Neural cell (in vitro differentiated cells): ENCODE data around the gene CCDC158. TPM values are rescaled to one million over a fixed set of nuclear protein-coding genes. Genes with fewer than 3 reads are reported as not detected.
A peak's percentile ranks its signal among the peaks of the same experiment; 100 is the strongest.

ENCODE experiments used
- H2AFZ ChIP-seq: fragments of 200-600, 300-800 bp; sonication (generic), shearing (Covaris generic); 2 replicates; pipeline ENCODE4 v1.6.0; 2014; ENCODE audit warnings: low read depth, mild to moderate bottlenecking, antibody characterized with exemption, low read length, moderate library complexity
- H3F3A ChIP-seq: fragments of 200-600 bp; shearing (Covaris generic); 2 replicates; pipeline ENCODE4 v1.6.1; 2016; ENCODE audit warnings: mild to moderate bottlenecking, moderate library complexity, mixed read lengths, antibody characterized with exemption, low read length; ENCODE audit not compliant: insufficient read depth, poor library complexity, severe bottlenecking
- H3K27ac ChIP-seq: fragments of 200-600, 300-800 bp; sonication (generic), shearing (Covaris generic); 2 replicates; pipeline ENCODE4 v1.5.1; 2014; ENCODE audit warnings: mild to moderate bottlenecking, low read length, moderate library complexity
- H3K27me3 ChIP-seq: fragments of 300-800, 200-600 bp; sonication (generic), shearing (Covaris generic); 2 replicates; pipeline ENCODE4 v1.6.0; 2014; ENCODE audit warnings: mild to moderate bottlenecking, low read depth, low read length, moderate library complexity; ENCODE audit not compliant: insufficient read depth
- H3K36me3 ChIP-seq: fragments of 300-800, 200-600 bp; sonication (generic), shearing (Covaris generic); 2 replicates; pipeline ENCODE4 v1.5.1; 2014; ENCODE audit warnings: mild to moderate bottlenecking, antibody characterized with exemption, low read length, moderate library complexity; ENCODE audit not compliant: insufficient read depth
- H3K4me2 ChIP-seq: fragments of 300-800, 200-600 bp; sonication (generic), shearing (Covaris generic); 2 replicates; pipeline ENCODE4 v1.6.0; 2014; ENCODE audit warnings: mild to moderate bottlenecking, low read length
- H3K4me3 ChIP-seq: fragments of 300-800, 200-600 bp; sonication (generic), shearing (Covaris generic); 2 replicates; pipeline ENCODE4 v1.5.1; 2014; ENCODE audit warnings: mild to moderate bottlenecking, low read length, moderate library complexity
- H3K79me2 ChIP-seq: fragments of 200-600 bp; shearing (Covaris generic); replicated peaks from 2 replicates; pipeline ENCODE4 v1.6.0; 2014; ENCODE audit warnings: mild to moderate bottlenecking, low read length, moderate library complexity; ENCODE audit not compliant: insufficient read depth
- H3K9ac ChIP-seq: fragments of 300-800, 200-600 bp; sonication (generic), shearing (Covaris generic); 2 replicates; pipeline ENCODE4 v1.6.1; 2016; ENCODE audit warnings: mild to moderate bottlenecking, low read length, mixed read lengths
- H3K9me2 ChIP-seq: fragments of 200-600 bp; shearing (Covaris generic); 2 replicates; pipeline ENCODE4 v1.6.1; 2016; ENCODE audit warnings: mild to moderate bottlenecking, low read length, mixed read lengths; ENCODE audit not compliant: insufficient read depth
- H3K9me3 ChIP-seq: fragments of 200-600, 300-800 bp; sonication (generic), shearing (Covaris generic); 2 replicates; pipeline ENCODE4 v1.6.1; 2016; ENCODE audit warnings: mild to moderate bottlenecking, mixed run types, low read length, moderate library complexity, mixed read lengths
- H4K20me1 ChIP-seq: fragments of 200-600 bp; shearing (Covaris generic); 2 replicates; pipeline ENCODE4 v1.6.1; 2016; ENCODE audit warnings: mild to moderate bottlenecking, mixed run types; ENCODE audit not compliant: insufficient read depth
- CTCF ChIP-seq: fragments of 450-650 bp; IDR thresholded peaks from 2 replicates; pipeline ENCODE4 v1.5.1; 2014; ENCODE audit warnings: antibody characterized with exemption, mild to moderate bottlenecking, moderate library complexity; ENCODE audit not compliant: poor library complexity, severe bottlenecking
- EP300 ChIP-seq: fragments of 450-650 bp; conservative IDR thresholded peaks from 2 replicates; pipeline ENCODE4 v1.6.1; 2014; ENCODE audit warnings: antibody characterized with exemption, mild to moderate bottlenecking, moderate library complexity; ENCODE audit not compliant: poor library complexity, severe bottlenecking
- EZH2 ChIP-seq: fragments of 200-600, 300-800 bp; shearing (Covaris generic), sonication (generic); IDR thresholded peaks from 2 replicates; pipeline ENCODE4 v1.6.1; 2014; ENCODE audit warnings: antibody characterized with exemption, low read length, borderline replicate concordance, mild to moderate bottlenecking; ENCODE audit not compliant: insufficient read depth, poor library complexity, severe bottlenecking
- MXI1 ChIP-seq: fragments of 450-650 bp; conservative IDR thresholded peaks from 2 replicates; pipeline ENCODE4 v1.6.1; 2014; ENCODE audit warnings: antibody characterized with exemption, mild to moderate bottlenecking; ENCODE audit not compliant: poor library complexity, severe bottlenecking
- POLR2AphosphoS5 ChIP-seq: IDR thresholded peaks from 2 replicates; pipeline ENCODE4 v1.6.1; 2012
- RAD21 ChIP-seq: fragments of 450-650 bp; conservative IDR thresholded peaks from 2 replicates; pipeline ENCODE4 v1.6.1; 2014; ENCODE audit warnings: antibody characterized with exemption, mild to moderate bottlenecking, moderate library complexity
- SMC3 ChIP-seq: fragments of 450-650 bp; conservative IDR thresholded peaks from 2 replicates; pipeline ENCODE4 v1.6.1; 2014; ENCODE audit warnings: antibody characterized with exemption, mild to moderate bottlenecking, moderate library complexity; ENCODE audit not compliant: poor library complexity
- TAF1 ChIP-seq: IDR thresholded peaks from 2 replicates; pipeline ENCODE4 v1.6.1; 2012; ENCODE audit warnings: low read depth
- polyA plus RNA-seq: library from polyadenylated mRNA; depleted of rRNA; stranded (reverse); fragments of >200 nt; gene quantifications from 2 replicates; pipeline ENCODE4 v1.2.3, GENCODE V29; 2014
- TF ChIP-seq, protein P1 (sequence below): IDR thresholded peaks from 2 replicates; pipeline ENCODE4 v1.6.1; 2012; ENCODE audit warnings: borderline replicate concordance

The CCDC158 gene
- polyA plus RNA-seq, 1 donor from 2014 or later: not detected

GRCh38 chr4:76307660-76308014, 113.3 kb downstream of the CCDC158 start:
- Histone ChIP-seq H3K36me3 (no peaks in the 10 kb centered on the region), H3F3A (no peaks in the 10 kb centered on the region), H3K9me2 (no peaks in the 10 kb centered on the region), H3K4me3 (no peak overlapping the region), H4K20me1 (no peaks in the 10 kb centered on the region), H3K9me3 (no peaks in the 10 kb centered on the region), H2AFZ (no peak overlapping the region), H3K9ac (no peak overlapping the region), H3K4me2 (no peak overlapping the region), H3K79me2 (no peaks in the 10 kb centered on the region), H3K27ac (no peak overlapping the region), H3K27me3 (peaks cover 31% of the 10 kb centered on the region)
- no peak for TF ChIP-seq SMC3
- no peak for TF ChIP-seq TAF1
- no peak for TF ChIP-seq EZH2
- TF ChIP-seq, protein P1, sequence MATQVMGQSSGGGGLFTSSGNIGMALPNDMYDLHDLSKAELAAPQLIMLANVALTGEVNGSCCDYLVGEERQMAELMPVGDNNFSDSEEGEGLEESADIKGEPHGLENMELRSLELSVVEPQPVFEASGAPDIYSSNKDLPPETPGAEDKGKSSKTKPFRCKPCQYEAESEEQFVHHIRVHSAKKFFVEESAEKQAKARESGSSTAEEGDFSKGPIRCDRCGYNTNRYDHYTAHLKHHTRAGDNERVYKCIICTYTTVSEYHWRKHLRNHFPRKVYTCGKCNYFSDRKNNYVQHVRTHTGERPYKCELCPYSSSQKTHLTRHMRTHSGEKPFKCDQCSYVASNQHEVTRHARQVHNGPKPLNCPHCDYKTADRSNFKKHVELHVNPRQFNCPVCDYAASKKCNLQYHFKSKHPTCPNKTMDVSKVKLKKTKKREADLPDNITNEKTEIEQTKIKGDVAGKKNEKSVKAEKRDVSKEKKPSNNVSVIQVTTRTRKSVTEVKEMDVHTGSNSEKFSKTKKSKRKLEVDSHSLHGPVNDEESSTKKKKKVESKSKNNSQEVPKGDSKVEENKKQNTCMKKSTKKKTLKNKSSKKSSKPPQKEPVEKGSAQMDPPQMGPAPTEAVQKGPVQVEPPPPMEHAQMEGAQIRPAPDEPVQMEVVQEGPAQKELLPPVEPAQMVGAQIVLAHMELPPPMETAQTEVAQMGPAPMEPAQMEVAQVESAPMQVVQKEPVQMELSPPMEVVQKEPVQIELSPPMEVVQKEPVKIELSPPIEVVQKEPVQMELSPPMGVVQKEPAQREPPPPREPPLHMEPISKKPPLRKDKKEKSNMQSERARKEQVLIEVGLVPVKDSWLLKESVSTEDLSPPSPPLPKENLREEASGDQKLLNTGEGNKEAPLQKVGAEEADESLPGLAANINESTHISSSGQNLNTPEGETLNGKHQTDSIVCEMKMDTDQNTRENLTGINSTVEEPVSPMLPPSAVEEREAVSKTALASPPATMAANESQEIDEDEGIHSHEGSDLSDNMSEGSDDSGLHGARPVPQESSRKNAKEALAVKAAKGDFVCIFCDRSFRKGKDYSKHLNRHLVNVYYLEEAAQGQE: no peak
- no peak for TF ChIP-seq CTCF
- no peak for TF ChIP-seq RAD21
- no peak for TF ChIP-seq MXI1
- TF ChIP-seq EP300: no peak
- no peak for TF ChIP-seq POLR2AphosphoS5

DNA sequence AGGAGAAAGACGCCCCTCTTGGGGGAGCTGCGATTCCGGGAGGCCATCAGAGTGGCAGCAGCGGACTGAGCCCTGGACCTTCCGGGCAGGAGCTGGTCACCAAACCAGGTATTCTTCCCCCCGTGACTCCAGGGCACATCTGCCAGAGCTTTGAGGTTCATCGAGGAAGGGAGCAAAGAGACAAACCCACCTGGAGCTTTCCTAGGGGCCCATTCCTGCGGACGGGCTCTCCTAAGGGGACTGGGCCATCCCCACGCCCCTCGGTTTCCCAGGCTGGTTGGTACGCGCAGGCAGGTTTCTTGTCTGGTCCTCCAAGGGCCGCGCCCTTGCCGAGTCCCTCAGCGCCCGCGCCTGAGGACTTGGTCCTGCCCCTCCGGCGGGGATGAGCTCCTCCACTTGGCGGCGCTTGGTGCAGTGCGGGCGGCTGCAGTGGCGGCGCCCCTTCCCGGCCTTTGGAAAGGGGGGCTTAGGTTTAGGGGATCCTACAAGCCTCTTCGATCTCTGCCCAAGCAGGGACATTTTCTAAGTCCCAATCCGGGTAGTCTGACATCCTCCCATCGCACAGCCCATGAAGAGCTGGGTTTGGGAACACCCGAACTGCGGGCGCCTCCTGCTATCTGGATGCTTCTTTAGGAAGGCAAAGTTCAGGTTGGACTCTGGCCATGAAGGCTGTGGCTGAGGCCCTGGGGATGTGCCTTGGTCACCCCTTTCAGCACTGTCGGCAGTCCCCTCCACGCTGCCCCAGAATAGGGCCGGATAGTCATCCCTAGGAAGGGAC, 113.9 kb downstream of the CCDC158 start:
- H3F3A ChIP-seq: no peaks in the 10 kb centered on the region
- TF ChIP-seq POLR2AphosphoS5: no peak
- no peak for TF ChIP-seq TAF1
- TF ChIP-seq RAD21: no peak
- TF ChIP-seq EP300: no peak
- no peak for TF ChIP-seq EZH2
- no peak for TF ChIP-seq MXI1
- no peak for TF ChIP-seq CTCF
- TF ChIP-seq, protein P1: no peak
- TF ChIP-seq SMC3: no peak
- H3K4me3 ChIP-seq: peak overlapping the region; percentile 74
- H3K9ac ChIP-seq: no peak overlapping the region
- H3K27ac ChIP-seq: no peak overlapping the region
- H3K79me2 ChIP-seq: no peaks in the 10 kb centered on the region
- H3K9me2 ChIP-seq: no peaks in the 10 kb centered on the region
- H3K27me3 ChIP-seq: peaks cover 31% of the 10 kb centered on the region
- H3K4me2 ChIP-seq: no peak overlapping the region
- no peaks in the 10 kb centered on the region for H3K36me3 ChIP-seq
- no peaks in the 10 kb centered on the region for H4K20me1 ChIP-seq
- no peaks in the 10 kb centered on the region for H3K9me3 ChIP-seq
- no peak overlapping the region for H2AFZ ChIP-seq
